GM12872 (cell line): ENCODE results near the gene NCKAP5.

Experiments
- TF ChIP-seq, protein P1 (sequence below): IDR thresholded peaks from 3 replicates; pipeline ENCODE4 v1.5.1; 2011; ENCODE audit warnings: low read depth, mild to moderate bottlenecking, low read length, moderate library complexity; ENCODE audit not compliant: insufficient read depth

NCKAP5 gene

DNA sequence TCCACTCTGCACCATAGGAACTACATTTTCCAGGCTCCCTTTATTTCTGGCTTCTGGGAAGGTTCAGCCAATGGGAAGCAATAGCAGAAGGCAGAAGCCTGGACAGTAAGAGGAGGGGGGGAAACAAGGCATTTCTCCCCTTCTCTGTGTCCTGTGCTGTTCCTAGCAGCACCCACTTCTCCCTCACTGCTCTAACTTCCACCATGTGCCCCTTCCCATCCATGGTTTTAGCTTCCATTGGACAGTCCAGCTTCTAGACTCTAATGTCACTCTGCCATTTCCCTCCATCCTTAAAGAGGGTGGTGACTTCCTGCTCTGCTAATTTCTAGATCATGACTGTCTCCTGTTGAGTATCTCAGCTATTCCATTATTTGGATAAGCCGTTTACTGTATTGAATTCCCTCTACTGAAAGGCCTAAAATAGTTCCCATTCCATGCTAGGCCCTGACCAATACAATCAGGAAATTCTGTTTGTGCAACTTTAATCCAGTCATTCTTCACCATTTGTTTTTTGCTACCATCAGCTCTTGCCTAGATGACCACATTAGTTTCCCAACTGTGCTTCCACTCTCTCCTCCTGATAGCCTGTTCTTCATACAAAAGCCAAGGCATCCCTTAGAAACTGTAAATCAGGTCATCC lies 877.5 kb downstream of the NCKAP5 start:
- TF ChIP-seq, protein P1, sequence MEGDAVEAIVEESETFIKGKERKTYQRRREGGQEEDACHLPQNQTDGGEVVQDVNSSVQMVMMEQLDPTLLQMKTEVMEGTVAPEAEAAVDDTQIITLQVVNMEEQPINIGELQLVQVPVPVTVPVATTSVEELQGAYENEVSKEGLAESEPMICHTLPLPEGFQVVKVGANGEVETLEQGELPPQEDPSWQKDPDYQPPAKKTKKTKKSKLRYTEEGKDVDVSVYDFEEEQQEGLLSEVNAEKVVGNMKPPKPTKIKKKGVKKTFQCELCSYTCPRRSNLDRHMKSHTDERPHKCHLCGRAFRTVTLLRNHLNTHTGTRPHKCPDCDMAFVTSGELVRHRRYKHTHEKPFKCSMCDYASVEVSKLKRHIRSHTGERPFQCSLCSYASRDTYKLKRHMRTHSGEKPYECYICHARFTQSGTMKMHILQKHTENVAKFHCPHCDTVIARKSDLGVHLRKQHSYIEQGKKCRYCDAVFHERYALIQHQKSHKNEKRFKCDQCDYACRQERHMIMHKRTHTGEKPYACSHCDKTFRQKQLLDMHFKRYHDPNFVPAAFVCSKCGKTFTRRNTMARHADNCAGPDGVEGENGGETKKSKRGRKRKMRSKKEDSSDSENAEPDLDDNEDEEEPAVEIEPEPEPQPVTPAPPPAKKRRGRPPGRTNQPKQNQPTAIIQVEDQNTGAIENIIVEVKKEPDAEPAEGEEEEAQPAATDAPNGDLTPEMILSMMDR = no peak

DNA sequence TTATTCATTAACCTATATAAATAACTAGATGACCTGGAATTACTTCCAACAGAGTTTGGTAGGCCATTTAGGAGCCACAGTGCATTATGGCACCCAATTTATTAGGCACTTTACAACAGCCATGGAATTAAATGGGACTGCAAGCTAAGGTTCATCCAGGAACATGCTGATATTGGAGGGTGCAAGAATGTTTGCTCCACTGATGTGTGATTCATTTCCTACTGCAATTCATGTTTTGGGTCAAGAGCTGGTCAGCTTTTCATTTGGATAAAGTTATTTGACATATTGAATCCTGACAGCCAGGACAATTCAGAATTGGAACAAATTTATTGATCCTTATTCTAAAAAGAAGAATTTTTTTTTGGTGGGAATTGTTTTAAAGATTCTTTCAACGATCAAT lies 886.5 kb downstream of the NCKAP5 start:
- TF ChIP-seq, protein P1 = no peak

DNA sequence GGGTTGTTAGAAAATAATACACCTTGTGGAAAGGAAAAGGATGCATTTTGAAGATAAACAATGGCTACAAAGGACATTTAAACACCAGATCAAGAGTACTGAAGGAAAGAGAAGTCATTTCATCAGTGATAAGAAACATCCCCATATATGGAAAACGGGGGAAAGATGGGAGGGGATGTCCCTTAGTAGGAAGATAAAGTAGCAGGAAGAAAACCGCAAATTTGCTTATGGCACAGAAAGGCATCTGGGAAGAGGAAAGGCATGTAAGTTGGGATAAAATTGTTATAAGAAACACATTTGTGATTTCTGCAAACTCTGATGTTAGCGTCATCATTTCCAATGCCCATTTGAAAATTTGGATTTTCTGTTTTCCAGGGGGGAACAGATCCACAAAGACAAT lies 887.7 kb downstream of the NCKAP5 start:
- TF ChIP-seq, protein P1 = no peak

DNA sequence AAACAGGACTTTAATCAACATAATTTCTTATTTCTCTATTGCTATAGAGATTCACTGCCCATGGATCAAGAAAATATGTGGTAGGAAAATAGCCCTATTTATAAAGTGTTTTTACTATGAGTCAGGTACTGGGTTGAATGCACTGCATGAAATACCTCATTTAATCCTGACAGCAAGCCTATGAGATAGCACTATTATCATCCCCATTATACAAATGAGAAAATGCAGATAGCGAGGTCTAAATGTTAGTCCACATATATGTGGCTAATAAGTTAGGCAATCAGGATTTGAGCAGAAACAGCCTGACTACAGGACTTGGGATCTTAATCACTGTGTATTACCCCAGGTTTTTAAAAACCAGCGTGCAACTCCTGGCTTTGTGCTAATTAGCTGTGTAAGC lies 889.8 kb downstream of the NCKAP5 start:
- TF ChIP-seq, protein P1 = no peak

DNA sequence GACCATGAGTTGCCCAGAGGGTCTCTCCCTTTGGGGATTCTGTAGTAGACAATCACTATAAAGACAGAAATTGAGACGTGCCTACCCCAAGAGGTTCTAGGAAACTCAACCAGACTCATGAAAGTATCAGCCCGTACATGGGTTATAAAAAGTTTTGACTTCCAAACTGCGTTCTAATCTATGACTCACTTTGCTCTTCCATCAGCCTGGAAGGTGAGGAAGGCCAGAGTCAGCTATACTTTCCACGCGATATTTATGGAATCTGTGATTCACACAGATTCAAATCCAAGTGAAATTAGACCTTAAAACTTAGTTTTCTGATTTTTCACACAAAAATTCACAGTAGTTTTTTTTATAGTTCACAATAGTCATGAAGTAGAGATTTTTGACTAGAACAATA lies 890.6 kb downstream of the NCKAP5 start:
- TF ChIP-seq, protein P1 = no peak

DNA sequence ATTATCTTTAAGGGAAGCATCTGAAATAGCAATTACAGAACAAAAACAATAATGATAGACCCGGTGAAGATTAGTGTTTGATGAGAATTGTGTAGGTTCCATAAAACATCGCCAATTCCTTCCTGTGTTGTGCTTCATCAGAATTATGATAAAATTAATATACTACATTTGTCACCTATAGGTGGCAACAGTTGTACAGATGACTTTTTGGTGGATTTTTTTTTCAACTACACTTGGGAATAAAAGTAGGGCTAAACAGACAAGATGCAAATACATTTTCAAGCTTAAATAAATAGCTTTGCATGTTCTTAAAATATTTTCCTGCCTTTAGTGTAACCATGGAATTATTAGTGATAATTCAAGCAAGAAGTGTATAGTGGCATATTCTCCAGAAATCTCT lies 891.3 kb downstream of the NCKAP5 start:
- TF ChIP-seq, protein P1 = no peak

DNA sequence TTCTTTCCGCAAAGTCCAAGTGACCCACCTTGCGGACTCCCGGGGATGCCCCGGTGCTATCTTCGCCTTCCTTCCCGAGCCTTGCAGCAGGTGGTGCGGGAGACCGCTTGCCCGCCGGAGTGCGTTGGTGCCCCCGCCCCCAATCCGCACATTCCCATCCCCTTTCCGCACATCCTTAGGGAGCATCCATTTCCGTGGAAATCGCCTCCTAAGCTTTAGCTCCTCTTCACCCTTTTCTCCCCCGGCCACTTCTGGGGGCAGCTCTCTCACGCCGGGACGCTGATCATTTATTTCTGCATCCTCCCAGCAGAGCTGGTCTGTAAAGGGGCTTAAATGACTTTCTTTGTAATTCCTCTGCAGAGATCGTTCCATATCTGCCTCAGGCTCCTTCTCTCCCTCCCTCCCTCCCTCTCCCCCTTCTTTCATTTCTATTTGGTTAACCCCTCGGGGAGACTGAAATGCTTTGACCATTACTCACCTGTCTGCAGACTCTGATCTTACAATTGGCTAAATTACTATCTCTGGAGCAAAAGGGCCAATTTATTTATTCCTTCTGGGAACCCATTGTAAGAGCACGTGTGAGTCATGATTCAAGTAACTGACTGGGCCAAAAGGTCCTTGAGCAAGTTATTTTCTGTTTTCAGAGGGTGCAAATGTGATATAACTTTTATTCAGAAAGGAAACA lies 897.0 kb downstream of the NCKAP5 start:
- TF ChIP-seq, protein P1 = no peak
